K562 (cell line): Measurements from ENCODE around the gene DCAF4L1. TPM values are rescaled to one million over a fixed set of nuclear protein-coding genes. Genes with fewer than 3 reads are reported as not detected.
A peak's percentile ranks its signal among the peaks of the same experiment; 100 is the strongest.

Experiments used
- ATF3 ChIP-seq, 2 experiments: fragments of 450-650 bp in 1 of 2; sonication (generic) in 1 of 2; formaldehyde crosslinking in 1 of 2; IDR thresholded peaks in 1 of 2; conservative IDR thresholded peaks in 1 of 2; 2 replicates each; pipeline versions ENCODE4 v1.6.1 to v1.8.1; 2016 to 2023; ENCODE audit warnings: mild to moderate bottlenecking in 2 of 2, moderate library complexity in 2 of 2, inconsistent platforms in 1 of 2, missing genetic modification reagents in 1 of 2
- CEBPB ChIP-seq: fragments of 450-650 bp; IDR thresholded peaks from 2 replicates; pipeline ENCODE4 v1.6.1; 2016; ENCODE audit warnings: missing genetic modification characterization, missing compliant biosample characterization
- CEBPZ ChIP-seq: fragments of 150-350 bp; IDR thresholded peaks from 2 replicates; pipeline ENCODE4 v1.6.1; 2014; ENCODE audit warnings: low read depth, mild to moderate bottlenecking, low read length, borderline replicate concordance
- CHAMP1 ChIP-seq: fragments of 450-650 bp; IDR thresholded peaks from 2 replicates; pipeline ENCODE4 v1.6.1; 2016; ENCODE audit warnings: mild to moderate bottlenecking
- FOSL1 ChIP-seq: fragments of 200-800 bp; sonication (Bioruptor generic); conservative IDR thresholded peaks from 2 replicates; pipeline ENCODE4 v1.6.1; 2016; ENCODE audit warnings: missing genetic modification characterization, missing compliant biosample characterization
- GATAD2A ChIP-seq: fragments of 450-650 bp; IDR thresholded peaks from 2 replicates; pipeline ENCODE4 v1.6.1; 2017
- JUNB ChIP-seq: fragments of 450-650 bp; formaldehyde crosslinking; conservative IDR thresholded peaks from 2 replicates; pipeline ENCODE4 v1.4.0; 2020; ENCODE audit warnings: mild to moderate bottlenecking
- MAFG ChIP-seq: fragments of 450-650 bp; conservative IDR thresholded peaks from 2 replicates; pipeline ENCODE4 v1.6.1; 2016; ENCODE audit warnings: missing genetic modification characterization, missing compliant biosample characterization
- MEIS2 ChIP-seq: fragments of 450-650 bp; IDR thresholded peaks from 2 replicates; pipeline ENCODE4 v1.6.1; 2014; ENCODE audit warnings: mild to moderate bottlenecking; ENCODE audit not compliant: partially characterized antibody
- NFIC ChIP-seq: fragments of 450-650 bp; IDR thresholded peaks from 2 replicates; pipeline ENCODE4 v1.6.1; 2017; ENCODE audit warnings: mild to moderate bottlenecking, inconsistent platforms
- NR3C1 ChIP-seq: sonication (generic); formaldehyde crosslinking; IDR thresholded peaks from 2 replicates; pipeline ENCODE4 v1.8.1; 2022; ENCODE audit warnings: missing genetic modification reagents
- SP2 ChIP-seq: IDR thresholded peaks from 2 replicates; pipeline ENCODE4 v1.6.1; 2011; ENCODE audit warnings: mild to moderate bottlenecking, low read depth, low read length, moderate library complexity; ENCODE audit not compliant: poor library complexity, severe bottlenecking; ENCODE audit errors: extremely low read depth
- ZBTB7A ChIP-seq: IDR thresholded peaks from 2 replicates; pipeline ENCODE4 v1.6.1; 2011; ENCODE audit warnings: low read depth, mild to moderate bottlenecking, low read length, moderate library complexity, borderline replicate concordance; ENCODE audit not compliant: control insufficient read depth
- polyA plus RNA-seq, 8 experiments: library from polyadenylated mRNA; depleted of rRNA in 4 of 8; stranded (reverse) in 5 of 8; unstranded in 3 of 8; fragments of >200 nt; fragmentation: Nextera tagmentation in 2 of 8; fragmentation: Illumina TruSeq in 1 of 8; extraction: Ambion mirVana in 2 of 8; extraction: Trizol in 1 of 8; gene quantifications; 2 replicates each; pipeline versions ENCODE4 v1.2.1 to v1.2.3, GENCODE V29; 2011 to 2014; ENCODE audit warnings: inconsistent platforms in 1 of 8, missing spikeins in 1 of 8
- total RNA-seq, 7 experiments: library from RNA; depleted of rRNA in 6 of 7; stranded (reverse); fragments of >200 nt in 6 of 7; fragmentation: Illumina TruSeq in 2 of 7; extraction: Trizol in 2 of 7; gene quantifications; 2 replicates each; pipeline versions ENCODE4 v1.2.1 to v1.2.3, GENCODE V29; 2011 to 2021; ENCODE audit warnings: low replicate concordance in 1 of 7

Gene DCAF4L1
- total and polyA plus RNA-seq, 9 of the 15 experiments (the other 6 are each of a cell fraction or from before 2014, with no cell fraction given), result 0.17 to 0.64 (median 0.36) TPM

GRCh38 chr4:41939016-41939626 lies 42.4 kb upstream of the DCAF4L1 start (continued):
- TF ChIP-seq CEBPZ (no peak), GATAD2A (no peak), NFIC (no peak), CHAMP1 (no peak), JUNB (CRISPR knock-in tag) (no peak), MEIS2 (peak; percentile 54), ZBTB7A (no peak), FOSL1 (tag) (no peak), NR3C1 (no peak), SP2 (no peak), CEBPB (tag) (peak; percentile 97), ATF3 (IDR thresholded peaks at IDR 0.05) (peak; percentile 87), ATF3 (CRISPR knock-in tag; conservative IDR thresholded peaks at IDR 0.05) (no peak), MAFG (tag) (peak; percentile 55; the same call in 1 of the 2 replicates)
